ENCODE results near the gene UBA52. TPM values are rescaled to one million over a fixed set of nuclear protein-coding genes. Genes with fewer than 3 reads are reported as not detected.

The UBA52 gene
- total and polyA plus RNA-seq, 4 experiments from 2014 or later, result 1,135 to 1,978 (median 1,827) TPM

DNA sequence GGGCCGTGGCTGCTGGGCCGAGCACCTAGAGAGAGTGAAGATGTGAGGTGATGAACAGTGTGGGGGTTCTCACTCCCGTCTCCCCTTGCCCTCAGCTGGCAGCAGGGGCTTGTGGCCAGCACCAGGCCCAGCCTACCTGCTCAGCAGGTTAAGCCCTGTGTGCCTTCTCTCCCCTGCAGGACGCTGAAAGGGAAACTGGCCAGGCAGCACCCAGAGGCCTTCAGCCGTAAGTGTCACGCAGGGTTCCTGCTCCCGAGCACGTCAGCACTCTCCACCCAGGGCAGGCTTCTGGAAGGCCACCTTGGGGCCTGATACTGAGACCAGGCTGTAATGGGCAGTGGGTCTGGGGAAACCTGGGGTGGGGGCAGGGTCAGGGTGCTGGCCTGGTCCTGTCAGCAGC, 4.7 kb upstream of the UBA52 start:
- Mint-ChIP-seq H3K9me3 (peaks cover 0 to 4% (median 0%) of the 10 kb centered on the region in 8 donors), H3K4me1 (peaks cover 3 to 9% (median 7%) of the 10 kb centered on the region in 4 donors), H3K27ac (peak overlapping the region in 1 of 7 donors; percentile 23), H3K4me3 (no peak overlapping the region), H3K27me3 (no peaks in the 10 kb centered on the region), H3K36me3 (peaks cover 32 to 58% of the 10 kb centered on the region in 2 donors)
- Histone ChIP-seq H3K27ac (ENCODE audit: low read depth, low read length) (no peak overlapping the region), H3K36me3 (ENCODE audit: insufficient read depth, low read length) (peaks cover 51% of the 10 kb centered on the region), H3K27me3 (ENCODE audit: insufficient read depth, low read length) (no peaks in the 10 kb centered on the region), H3K4me1 (ENCODE audit: insufficient read depth, low read length) (peaks cover 8% of the 10 kb centered on the region), H3K9me3 (ENCODE audit: control insufficient read depth in 1 of 2, low read length in 2 of 2) (no peaks in the 10 kb centered on the region), H3K4me3 (ENCODE audit: low read length in 2 of 2) (no peak overlapping the region)
- POLR2A ChIA-PET (ENCODE audit: partially characterized antibody), result interaction anchor here (6.8 kb wide), 1 partner anchor 8 kb away, joined by 97 read pairs; the partner anchor contains the start of gene KXD1
- CTCF ChIA-PET (ENCODE audit: partially characterized antibody), result interaction anchor here (1.1 to 1.2 kb wide), 2 partner anchors 22 to 47 kb away, joined by 3 read pairs; no protein-coding TSS in a partner anchor
- intact Hi-C loops (cut with micrococcal nuclease), result no loop called here
- DNase-seq, result no peak

DNA sequence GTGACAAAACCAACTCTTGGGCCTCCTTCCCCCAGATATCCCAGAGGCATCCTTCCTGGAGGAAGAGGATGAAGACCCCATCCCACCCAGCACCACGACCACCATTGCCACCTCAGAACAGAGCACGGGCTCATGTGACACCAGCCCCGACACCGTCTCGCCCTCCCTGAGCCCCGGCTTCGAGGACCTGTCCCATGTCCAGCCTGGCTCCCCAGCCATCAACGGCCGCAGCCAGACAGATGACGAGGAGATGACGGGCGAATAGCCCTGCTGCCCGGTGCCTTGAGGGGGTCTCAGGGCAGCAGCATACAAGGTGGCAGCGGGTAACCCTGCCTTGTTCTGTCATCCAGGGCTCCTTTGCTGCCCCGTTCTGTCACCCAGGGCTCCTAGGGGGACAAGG, 3.3 kb upstream of the UBA52 start:
- H3K4me1 ChIP-seq (ENCODE audit: insufficient read depth, low read length), result peaks cover 22% of the 10 kb centered on the region
- intact Hi-C loops (cut with micrococcal nuclease), result no loop called here
- Mint-ChIP-seq H3K27ac (peak overlapping the region in 1 of 7 donors; percentile 51), H3K4me1 (peaks cover 12 to 24% (median 18%) of the 10 kb centered on the region in 4 donors), H3K36me3 (peaks cover 31 to 60% of the 10 kb centered on the region in 2 donors), H3K4me3 (no peak overlapping the region), H3K27me3 (no peaks in the 10 kb centered on the region), H3K9me3 (peaks cover 0 to 4% (median 0%) of the 10 kb centered on the region in 8 donors)
- ChIA-PET POLR2A (ENCODE audit: partially characterized antibody) (interaction anchor here (0.9 to 6.8 kb wide), 3 partner anchors 10 to 24 kb away, joined by 4 to 97 read pairs (median 4); partner anchors contain the start of genes KXD1 and REX1BD), CTCF (ENCODE audit: partially characterized antibody) (interaction anchor here (1.2 kb wide), 1 partner anchor 48 kb away, joined by 3 read pairs; no protein-coding TSS in a partner anchor)
- no peaks in the 10 kb centered on the region for H3K27me3 ChIP-seq (ENCODE audit: insufficient read depth, low read length)
- no peak for DNase-seq
- no peaks in the 10 kb centered on the region for H3K9me3 ChIP-seq (ENCODE audit: control insufficient read depth in 1 of 2, low read length in 2 of 2)
- H3K27ac ChIP-seq (ENCODE audit: low read depth, low read length), result no peak overlapping the region
- H3K36me3 ChIP-seq (ENCODE audit: insufficient read depth, low read length), result peaks cover 44% of the 10 kb centered on the region
- H3K4me3 ChIP-seq (ENCODE audit: low read length in 2 of 2), result no peak overlapping the region

DNA sequence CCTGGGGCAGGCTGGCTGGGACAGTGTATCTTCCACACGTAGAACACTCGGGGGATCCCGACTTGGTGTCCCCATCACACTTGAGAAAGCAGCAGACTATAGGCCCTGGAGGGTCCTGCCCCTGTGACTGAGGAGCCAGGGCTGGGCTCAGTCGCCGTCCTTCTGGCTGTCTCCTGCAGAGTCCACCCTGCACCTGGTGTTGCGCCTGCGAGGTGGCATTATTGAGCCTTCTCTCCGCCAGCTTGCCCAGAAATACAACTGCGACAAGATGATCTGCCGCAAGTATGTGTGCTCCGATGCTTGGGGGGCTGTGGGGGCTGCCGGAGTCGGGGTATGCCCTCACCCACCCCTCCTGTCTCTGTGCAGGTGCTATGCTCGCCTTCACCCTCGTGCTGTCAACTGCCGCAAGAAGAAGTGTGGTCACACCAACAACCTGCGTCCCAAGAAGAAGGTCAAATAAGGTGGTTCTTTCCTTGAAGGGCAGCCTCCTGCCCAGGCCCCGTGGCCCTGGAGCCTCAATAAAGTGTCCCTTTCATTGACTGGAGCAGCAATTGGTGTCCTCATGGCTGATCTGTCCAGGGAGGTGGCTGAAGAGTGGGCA, 3.1 kb downstream of the UBA52 start:
- peak overlapping the region in 2 of 8 donors; percentile 29 to 46 for H3K4me3 Mint-ChIP-seq
- H3K27me3 ChIP-seq (ENCODE audit: insufficient read depth, low read length), result no peaks in the 10 kb centered on the region
- no peak overlapping the region for H3K27ac ChIP-seq (ENCODE audit: low read depth, low read length)
- no peak overlapping the region for H3K4me3 ChIP-seq (ENCODE audit: low read length in 2 of 2)
- DNase-seq, result no peak
- H3K9me3 Mint-ChIP-seq, result peaks cover 0 to 4% (median 0%) of the 10 kb centered on the region in 8 donors
- H3K27me3 Mint-ChIP-seq, result no peaks in the 10 kb centered on the region
- POLR2A ChIA-PET (ENCODE audit: partially characterized antibody), result interaction anchor here (4.0 kb wide), 1 partner anchor 13 kb away, joined by 122 read pairs; the partner anchor contains the start of gene REX1BD
- CTCF ChIA-PET (ENCODE audit: partially characterized antibody), result interaction anchor here (4.8 kb wide), 1 partner anchor 13 kb away, joined by 53 read pairs; the partner anchor contains the start of gene REX1BD
- peaks cover 26% of the 10 kb centered on the region for H3K4me1 ChIP-seq (ENCODE audit: insufficient read depth, low read length)
- H3K36me3 Mint-ChIP-seq, result peaks cover 29 to 57% of the 10 kb centered on the region in 2 donors
- peak overlapping the region in 3 of 7 donors; percentile 51 to 86 (median 58) for H3K27ac Mint-ChIP-seq
- H3K36me3 ChIP-seq (ENCODE audit: insufficient read depth, low read length), result peaks cover 30% of the 10 kb centered on the region
- H3K9me3 ChIP-seq (ENCODE audit: control insufficient read depth in 1 of 2, low read length in 2 of 2), result no peaks in the 10 kb centered on the region
- intact Hi-C loops (cut with micrococcal nuclease), result loop anchor here (5.0 kb wide), 1 partner anchor 97 kb away; no protein-coding TSS in a partner anchor
- H3K4me1 Mint-ChIP-seq, result peaks cover 10 to 36% (median 22%) of the 10 kb centered on the region in 4 donors

DNA sequence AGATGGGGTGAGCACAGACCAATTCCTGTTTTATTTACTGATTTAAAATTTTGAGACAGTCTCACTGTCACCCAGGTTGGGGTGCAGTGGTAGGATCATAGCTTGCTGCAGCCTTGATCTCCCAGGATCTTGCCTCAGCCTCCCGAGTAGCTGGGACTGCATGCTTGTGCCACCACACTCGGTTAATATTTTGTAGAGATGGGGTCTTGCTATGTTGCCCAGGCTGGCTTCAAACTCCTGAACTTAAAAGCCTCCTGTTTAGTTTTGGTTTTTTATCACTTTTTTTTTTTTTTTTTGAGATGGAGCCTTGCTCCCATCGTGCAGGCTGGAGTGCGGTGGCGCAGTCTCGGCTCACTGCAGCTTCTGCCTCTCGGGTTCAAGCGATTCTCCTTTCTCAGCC, 4.7 kb downstream of the UBA52 start:
- H3K36me3 ChIP-seq (ENCODE audit: insufficient read depth, low read length), result peaks cover 30% of the 10 kb centered on the region
- intact Hi-C loops (cut with micrococcal nuclease), result no loop called here
- H3K27me3 ChIP-seq (ENCODE audit: insufficient read depth, low read length), result no peaks in the 10 kb centered on the region
- peaks cover 29 to 54% of the 10 kb centered on the region in 2 donors for H3K36me3 Mint-ChIP-seq
- peaks cover 8 to 33% (median 19%) of the 10 kb centered on the region in 4 donors for H3K4me1 Mint-ChIP-seq
- POLR2A ChIA-PET (ENCODE audit: partially characterized antibody), result interaction anchor here (0.9 to 1.4 kb wide), 4 partner anchors 10 to 55 kb away, joined by 3 to 7 read pairs (median 3); partner anchors contain the start of genes ELL, KXD1 and REX1BD
- H3K27me3 Mint-ChIP-seq, result no peaks in the 10 kb centered on the region
- H3K27ac ChIP-seq (ENCODE audit: low read depth, low read length), result no peak overlapping the region
- H3K4me3 ChIP-seq (ENCODE audit: low read length in 2 of 2), result no peak overlapping the region
- CTCF ChIA-PET (ENCODE audit: partially characterized antibody), result interaction anchor here (0.9 kb wide), 1 partner anchor 115 kb away, joined by 3 read pairs; no protein-coding TSS in a partner anchor
- H3K4me1 ChIP-seq (ENCODE audit: insufficient read depth, low read length), result peaks cover 17% of the 10 kb centered on the region
- H3K9me3 ChIP-seq (ENCODE audit: control insufficient read depth in 1 of 2, low read length in 2 of 2), result no peaks in the 10 kb centered on the region
- H3K4me3 Mint-ChIP-seq, result peak overlapping the region in 1 of 8 donors; percentile 31
- peak overlapping the region in 1 of 7 donors; percentile 32 for H3K27ac Mint-ChIP-seq
- DNase-seq, result no peak
- peaks cover 0 to 3% (median 0%) of the 10 kb centered on the region in 8 donors for H3K9me3 Mint-ChIP-seq

DNA sequence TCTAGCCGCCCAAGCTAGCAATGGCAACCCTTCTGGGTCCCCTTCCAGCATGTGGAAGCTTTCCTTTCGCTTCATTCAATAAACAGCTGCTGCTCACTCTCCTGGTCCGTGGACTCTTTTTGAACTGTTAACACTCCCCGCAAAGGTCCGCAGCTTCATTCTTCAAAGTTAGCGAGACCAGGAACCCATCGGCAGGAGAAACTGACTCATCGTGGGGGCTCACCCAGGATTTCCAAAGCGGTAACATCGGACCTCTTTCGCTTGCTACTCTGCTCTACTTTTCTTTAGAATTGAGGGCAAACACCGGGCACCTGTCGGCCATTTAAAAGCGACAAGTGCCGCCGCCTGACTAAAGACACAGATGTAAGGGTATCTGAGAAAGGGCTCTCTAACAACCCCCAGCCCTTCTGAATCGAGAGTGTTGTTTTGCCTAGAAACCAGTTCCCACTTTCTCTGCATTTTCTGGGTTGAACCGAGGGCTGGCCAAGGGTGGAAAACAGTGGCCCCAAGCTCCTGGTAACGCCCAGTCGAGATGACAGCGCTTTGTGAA, 5.8 kb downstream of the UBA52 start:
- Mint-ChIP-seq H3K9me3 (no peaks in the 10 kb centered on the region), H3K4me1 (peaks cover 6 to 22% (median 13%) of the 10 kb centered on the region in 4 donors), H3K27me3 (no peaks in the 10 kb centered on the region), H3K36me3 (peaks cover 28 to 44% of the 10 kb centered on the region in 2 donors), H3K4me3 (no peak overlapping the region), H3K27ac (peak overlapping the region in 1 of 7 donors; percentile 37)
- H3K27me3 ChIP-seq (ENCODE audit: insufficient read depth, low read length), result no peaks in the 10 kb centered on the region
- H3K9me3 ChIP-seq (ENCODE audit: control insufficient read depth in 1 of 2, low read length in 2 of 2), result no peaks in the 10 kb centered on the region
- DNase-seq, result no peak
- POLR2A ChIA-PET (ENCODE audit: partially characterized antibody), result interaction anchor here (1.4 kb wide), 2 partner anchors 10 to 19 kb away, joined by 3 read pairs; partner anchors contain the start of gene KXD1
- intact Hi-C loops (cut with micrococcal nuclease), result no loop called here
- no peak overlapping the region for H3K27ac ChIP-seq (ENCODE audit: low read depth, low read length)
- peaks cover 13% of the 10 kb centered on the region for H3K4me1 ChIP-seq (ENCODE audit: insufficient read depth, low read length)
- peaks cover 30% of the 10 kb centered on the region for H3K36me3 ChIP-seq (ENCODE audit: insufficient read depth, low read length)
- CTCF ChIA-PET (ENCODE audit: partially characterized antibody), result no interaction called here
- H3K4me3 ChIP-seq (ENCODE audit: low read length in 2 of 2), result no peak overlapping the region

DNA sequence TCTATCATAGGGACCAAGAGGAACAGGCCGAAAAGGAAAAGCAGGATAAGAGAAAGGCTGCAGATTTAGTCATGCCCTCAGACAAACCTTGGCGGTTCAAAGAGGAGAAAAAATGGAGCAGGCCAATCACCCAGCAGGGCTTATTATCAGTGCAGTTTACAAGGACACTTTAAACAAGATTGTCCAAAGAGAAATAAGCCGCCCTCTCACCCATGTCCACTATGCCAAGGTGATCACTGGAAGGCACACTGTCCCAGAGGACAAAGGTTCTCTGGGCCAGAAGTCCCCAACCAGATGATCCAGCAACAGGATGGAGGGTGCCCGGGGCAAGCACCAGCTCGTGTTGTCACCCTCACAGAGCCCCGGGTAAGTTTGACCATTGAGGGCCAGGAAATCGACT, 8.7 kb downstream of the UBA52 start:
- H3K27me3 Mint-ChIP-seq, result no peaks in the 10 kb centered on the region
- H3K4me3 Mint-ChIP-seq, result no peak overlapping the region
- Histone ChIP-seq H3K27me3 (ENCODE audit: insufficient read depth, low read length) (no peaks in the 10 kb centered on the region), H3K36me3 (ENCODE audit: insufficient read depth, low read length) (peaks cover 12% of the 10 kb centered on the region), H3K4me3 (ENCODE audit: low read length in 2 of 2) (no peak overlapping the region), H3K9me3 (ENCODE audit: control insufficient read depth in 1 of 2, low read length in 2 of 2) (no peaks in the 10 kb centered on the region), H3K4me1 (ENCODE audit: insufficient read depth, low read length) (peaks cover 1% of the 10 kb centered on the region), H3K27ac (ENCODE audit: low read depth, low read length) (no peak overlapping the region)
- CTCF ChIA-PET (ENCODE audit: partially characterized antibody), result interaction anchor here (1.5 kb wide), 1 partner anchor 9 kb away, joined by 4 read pairs; no protein-coding TSS in a partner anchor
- H3K4me1 Mint-ChIP-seq, result peaks cover under 1 to 2% (median under 1%) of the 10 kb centered on the region in 4 donors
- H3K27ac Mint-ChIP-seq, result peak overlapping the region in 1 of 7 donors; percentile 38
- intact Hi-C loops (cut with micrococcal nuclease), result no loop called here
- POLR2A ChIA-PET (ENCODE audit: partially characterized antibody), result interaction anchor here (1.4 to 1.6 kb wide), 2 partner anchors 9 to 14 kb away, joined by 4 to 8 read pairs; partner anchors contain the start of gene UBA52
- DNase-seq, result no peak
- peaks cover 14 to 21% of the 10 kb centered on the region in 2 donors for H3K36me3 Mint-ChIP-seq
- no peaks in the 10 kb centered on the region for H3K9me3 Mint-ChIP-seq
